ENCODE measurements around the gene HSPB6. TPM values are rescaled to one million over a fixed set of nuclear protein-coding genes. Genes with fewer than 3 reads are reported as not detected.

Gene HSPB6
- total and polyA plus RNA-seq, 7 donors = 303 to 1,308 (median 664) TPM

DNA sequence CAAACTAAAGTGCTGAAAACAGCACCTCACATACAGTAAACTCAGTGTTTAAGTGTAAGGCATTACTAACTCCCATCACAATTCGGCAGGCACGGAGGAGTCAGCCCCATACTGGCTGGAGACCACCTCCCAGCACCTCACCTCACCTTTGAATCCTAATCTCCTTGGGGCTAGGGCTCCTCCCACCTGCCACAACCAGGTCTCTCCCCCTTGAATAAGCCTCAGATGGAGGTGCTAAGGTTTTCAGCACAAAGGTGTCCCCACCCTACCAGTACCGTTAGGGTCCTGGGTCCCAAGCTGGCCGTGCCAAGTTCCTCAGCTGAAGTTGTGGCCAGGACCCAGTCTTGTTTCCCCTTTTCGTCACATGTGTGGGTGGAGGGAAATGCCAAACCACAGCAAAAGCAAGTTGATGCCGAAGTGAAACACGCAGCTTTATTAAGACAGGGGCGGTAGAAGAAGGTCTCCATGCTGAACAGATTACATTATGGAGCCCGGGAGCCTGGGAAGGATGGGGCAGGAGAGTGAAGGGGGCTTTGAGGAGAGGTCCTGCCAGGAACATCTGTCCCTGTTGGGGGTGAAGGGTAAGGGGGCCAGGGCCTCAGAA lies 14.6 kb downstream of the HSPB6 start, which contains the start of gene IGFLR1:
Gene IGFLR1, minus strand, starts transcription at position 332 of the 604 bp plus-strand sequence. CDS start 1,272 bp downstream, outside the sequence.
- 76 to 87% (median 80%) methylated on average over 9 of the region's 9 CpGs for WGBS, 3 donors
- intact Hi-C loops (cut with DNase I) = no loop called here
- H3K27ac ChIP-seq = peak within 1 kb of the TSS; percentile 73
- no peak for ATAC-seq
- DNase-seq = no peak
- peaks cover 33% of the 10 kb centered on the region for H3K4me1 ChIP-seq
- H3K27me3 ChIP-seq (ENCODE audit: insufficient read depth in 3 of 3, low read length in 2 of 3) = no peaks in the 10 kb centered on the region
- TF ChIP-seq, protein P1, sequence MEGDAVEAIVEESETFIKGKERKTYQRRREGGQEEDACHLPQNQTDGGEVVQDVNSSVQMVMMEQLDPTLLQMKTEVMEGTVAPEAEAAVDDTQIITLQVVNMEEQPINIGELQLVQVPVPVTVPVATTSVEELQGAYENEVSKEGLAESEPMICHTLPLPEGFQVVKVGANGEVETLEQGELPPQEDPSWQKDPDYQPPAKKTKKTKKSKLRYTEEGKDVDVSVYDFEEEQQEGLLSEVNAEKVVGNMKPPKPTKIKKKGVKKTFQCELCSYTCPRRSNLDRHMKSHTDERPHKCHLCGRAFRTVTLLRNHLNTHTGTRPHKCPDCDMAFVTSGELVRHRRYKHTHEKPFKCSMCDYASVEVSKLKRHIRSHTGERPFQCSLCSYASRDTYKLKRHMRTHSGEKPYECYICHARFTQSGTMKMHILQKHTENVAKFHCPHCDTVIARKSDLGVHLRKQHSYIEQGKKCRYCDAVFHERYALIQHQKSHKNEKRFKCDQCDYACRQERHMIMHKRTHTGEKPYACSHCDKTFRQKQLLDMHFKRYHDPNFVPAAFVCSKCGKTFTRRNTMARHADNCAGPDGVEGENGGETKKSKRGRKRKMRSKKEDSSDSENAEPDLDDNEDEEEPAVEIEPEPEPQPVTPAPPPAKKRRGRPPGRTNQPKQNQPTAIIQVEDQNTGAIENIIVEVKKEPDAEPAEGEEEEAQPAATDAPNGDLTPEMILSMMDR (IDR thresholded peaks at IDR 0.05) = no peak
- H3K36me3 ChIP-seq (ENCODE audit: insufficient read depth in 1 of 2, low read depth in 1 of 2) = peaks cover 0 to 51% of the 10 kb centered on the region in 2 donors
- peak within 1 kb of the TSS; percentile 71 for H3K4me3 ChIP-seq
- no peaks in the 10 kb centered on the region for H3K9me3 ChIP-seq

DNA sequence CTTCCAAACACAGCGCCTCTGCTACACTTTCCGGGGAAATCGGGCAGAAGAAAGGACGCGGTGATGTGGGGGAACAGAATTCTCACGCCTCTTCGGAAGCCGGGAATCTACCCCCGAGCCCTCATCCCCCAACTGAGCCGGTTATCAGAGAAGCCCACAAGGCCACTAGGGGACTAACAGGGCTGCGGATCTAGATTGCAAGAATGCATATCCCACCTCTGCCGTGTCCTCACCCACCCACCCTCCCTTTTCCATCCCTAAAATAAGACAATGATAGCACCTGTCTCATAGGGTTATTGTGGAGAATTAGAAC lies 15.7 kb downstream of the HSPB6 start:
- DNase-seq (no peak), ATAC-seq (no peak)
- H3K4me3 ChIP-seq = peak overlapping the region; percentile 71
- peaks cover 0 to 58% of the 10 kb centered on the region in 2 donors for H3K36me3 ChIP-seq (ENCODE audit: insufficient read depth in 1 of 2, low read depth in 1 of 2)
- no peaks in the 10 kb centered on the region for H3K9me3 ChIP-seq
- TF ChIP-seq, protein P1 (IDR thresholded peaks at IDR 0.05) = no peak
- 4 to 10% (median 9%) methylated on average over 12 of the region's 12 CpGs for WGBS, 3 donors
- peaks cover 23% of the 10 kb centered on the region for H3K4me1 ChIP-seq
- peak overlapping the region; percentile 73 for H3K27ac ChIP-seq
- no peaks in the 10 kb centered on the region for H3K27me3 ChIP-seq (ENCODE audit: insufficient read depth in 3 of 3, low read length in 2 of 3)
- intact Hi-C loops (cut with DNase I) = no loop called here

DNA sequence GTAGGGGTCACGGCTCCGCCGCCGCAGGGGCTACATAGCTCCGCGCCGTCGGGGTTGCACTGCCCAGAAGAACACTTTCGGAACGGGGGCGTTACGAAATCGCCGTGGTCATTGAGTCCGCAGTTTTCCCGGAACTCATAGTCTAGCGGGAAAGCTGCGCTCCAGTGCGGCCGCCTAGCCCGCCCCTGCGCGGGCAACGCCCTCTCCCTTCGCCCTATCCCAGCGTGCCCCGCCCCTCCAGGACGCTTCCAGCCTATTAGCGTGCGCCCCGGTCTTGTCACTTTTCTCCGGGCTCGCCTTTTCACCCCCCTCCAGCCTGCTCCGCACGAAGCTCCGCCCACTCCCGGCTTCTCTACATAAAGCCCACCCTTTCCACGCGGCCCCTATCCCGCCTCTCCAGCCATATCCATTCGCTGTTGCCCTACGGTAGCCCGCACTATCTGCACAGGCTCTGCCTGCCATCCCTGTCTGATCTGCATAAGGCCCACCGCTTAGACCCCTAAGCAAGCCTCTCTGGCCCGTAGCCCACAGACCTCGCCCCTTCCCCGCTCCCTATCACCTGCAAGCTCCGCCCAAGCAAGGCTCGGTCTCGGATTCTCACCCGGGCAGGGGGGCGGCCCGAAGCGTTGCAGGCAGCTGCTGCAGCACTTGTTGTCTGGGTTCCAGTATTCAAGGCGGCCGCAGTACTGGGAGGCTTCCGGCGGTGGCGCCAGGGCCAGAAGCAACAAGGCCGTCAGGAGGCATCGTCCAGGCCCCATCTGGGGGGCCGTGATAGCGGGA lies 16.2 kb downstream of the HSPB6 start:
- TF ChIP-seq, protein P1 (IDR thresholded peaks at IDR 0.05) = no peak
- intact Hi-C loops (cut with DNase I) = no loop called here

DNA sequence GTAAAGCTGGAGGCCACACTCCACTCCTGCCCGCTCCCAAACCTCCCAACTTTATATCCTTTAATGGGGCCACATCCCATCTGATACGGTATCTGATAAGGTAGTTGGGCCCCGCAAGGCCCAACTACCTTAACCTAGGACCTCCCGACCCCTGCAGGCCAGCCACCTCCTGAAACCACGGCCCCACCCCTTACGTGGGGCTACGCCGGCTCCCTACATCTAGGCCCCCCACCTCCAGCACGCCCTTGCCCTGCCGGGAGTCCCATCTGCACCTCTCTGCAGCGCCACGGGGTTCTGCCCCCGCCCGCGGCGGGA lies 16.8 kb downstream of the HSPB6 start:
- DNase-seq (no peak), ATAC-seq (no peak)
- 2 to 6% (median 4%) methylated on average over 16 of the region's 16 CpGs for WGBS, 3 donors
- Histone ChIP-seq H3K4me1 (peaks cover 19% of the 10 kb centered on the region), H3K27me3 (ENCODE audit: insufficient read depth in 3 of 3, low read length in 2 of 3) (no peaks in the 10 kb centered on the region), H3K9me3 (no peaks in the 10 kb centered on the region), H3K36me3 (ENCODE audit: insufficient read depth in 1 of 2, low read depth in 1 of 2) (peaks cover 0 to 69% of the 10 kb centered on the region in 2 donors), H3K4me3 (peak overlapping the region; percentile 71), H3K27ac (peak overlapping the region; percentile 69)
- intact Hi-C loops (cut with DNase I) = no loop called here
- TF ChIP-seq, protein P1 (IDR thresholded peaks at IDR 0.05) = no peak

More for the DNA sequence above, 16.2 kb downstream of the HSPB6 start:
- Histone ChIP-seq H3K9me3 (no peaks in the 10 kb centered on the region), H3K4me1 (peaks cover 19% of the 10 kb centered on the region), H3K36me3 (ENCODE audit: insufficient read depth in 1 of 2, low read depth in 1 of 2) (peaks cover 0 to 64% of the 10 kb centered on the region in 2 donors), H3K27me3 (ENCODE audit: insufficient read depth in 3 of 3, low read length in 2 of 3) (no peaks in the 10 kb centered on the region), H3K27ac (peak overlapping the region; percentile 73), H3K4me3 (peak overlapping the region; percentile 71)
- peak; percentile 79 to 83 (median 82) for ATAC-seq
- DNase-seq = peak; percentile 99
- WGBS, 3 donors = 0% methylated on average over 63 of the region's 63 CpGs

Data from psoas muscle (tissue), 8 donors.